Tibial artery (tissue), 4 donors: Measurements from ENCODE around the gene TSPAN9.

Experiments
- DNase-seq, 2 donors: peaks; one replicate each; pipeline ENCODE4 v3.0.0-alpha.2; 2019
- H3K27ac ChIP-seq, 2 donors: fragments of 200-600 bp; sonication (generic) in 1 of 2; 1 replicate in 1 of 2; 2 replicates in 1 of 2; pipeline ENCODE4 v1.5.1; 2018 to 2019; ENCODE audit warnings: mild to moderate bottlenecking in 1 of 2
- H3K27me3 ChIP-seq, 2 donors: fragments of 200-600 bp; sonication (generic) in 1 of 2; one replicate each; pipeline versions ENCODE4 v1.5.1 to v1.6.0; 2016 to 2019
- H3K36me3 ChIP-seq, 3 donors: fragments of 200-600 bp; sonication (generic) in 2 of 3; one replicate each; pipeline ENCODE4 v1.5.1; 2016 to 2019; ENCODE audit warnings: mild to moderate bottlenecking in 2 of 3
- H3K4me1 ChIP-seq, 4 donors: fragments of 200-600 bp; sonication (generic) in 2 of 4; 1 replicate in 3 of 4; 2 replicates in 1 of 4; pipeline ENCODE4 v1.5.1; 2016 to 2019
- H3K4me3 ChIP-seq, 2 donors: fragments of 200-600 bp; sonication (generic) in 1 of 2; 1 replicate in 1 of 2; 2 replicates in 1 of 2; pipeline ENCODE4 v1.5.1; 2018 to 2019; ENCODE audit warnings: mild to moderate bottlenecking in 2 of 2
- H3K9me3 ChIP-seq, 3 donors: fragments of 200-600 bp; sonication (generic) in 1 of 3; one replicate each; pipeline ENCODE4 v1.5.1; 2016 to 2019
- intact Hi-C: fragments of 100-400 bp; cut with DNase I; formaldehyde crosslinking; loops from one replicate; pipeline ENCODE4 v1.15.0; 2023; ENCODE audit warnings: low total_unique reads
- TF ChIP-seq, protein P1 (sequence below), 2 experiments: fragments of 200-600 bp in 1 of 2; fragments of 450-650 bp in 1 of 2; IDR thresholded peaks; one replicate each; pipeline ENCODE4 v1.5.1; 2017 to 2019; ENCODE audit warnings: antibody characterized with exemption in 2 of 2, mild to moderate bottlenecking in 1 of 2, moderate library complexity in 1 of 2

TSPAN9 gene

DNA sequence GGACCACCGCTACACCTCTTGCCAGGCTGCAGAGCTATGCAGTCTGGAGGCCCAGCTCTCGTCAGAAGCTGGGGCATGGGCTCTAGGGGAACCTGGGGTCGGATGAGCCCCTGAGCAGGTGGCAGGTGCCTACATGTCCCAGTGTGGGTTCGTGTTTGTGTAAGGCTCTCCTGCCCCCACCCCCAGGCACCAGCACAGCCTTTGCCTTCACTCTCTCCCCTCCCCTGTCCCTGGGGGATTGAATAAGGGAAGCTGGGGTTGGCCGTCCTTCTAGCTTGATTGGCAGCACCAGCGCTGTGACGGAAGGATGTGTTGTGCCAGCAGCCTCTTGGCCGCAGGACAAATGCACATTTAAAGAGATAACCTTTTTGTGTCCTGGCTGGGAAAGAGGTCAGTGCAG is 34.8 kb upstream of the TSPAN9 start:
- peaks cover 18 to 35% (median 31%) of the 10 kb centered on the region in 3 donors for H3K36me3 ChIP-seq
- intact Hi-C loops, result no loop called here

DNA sequence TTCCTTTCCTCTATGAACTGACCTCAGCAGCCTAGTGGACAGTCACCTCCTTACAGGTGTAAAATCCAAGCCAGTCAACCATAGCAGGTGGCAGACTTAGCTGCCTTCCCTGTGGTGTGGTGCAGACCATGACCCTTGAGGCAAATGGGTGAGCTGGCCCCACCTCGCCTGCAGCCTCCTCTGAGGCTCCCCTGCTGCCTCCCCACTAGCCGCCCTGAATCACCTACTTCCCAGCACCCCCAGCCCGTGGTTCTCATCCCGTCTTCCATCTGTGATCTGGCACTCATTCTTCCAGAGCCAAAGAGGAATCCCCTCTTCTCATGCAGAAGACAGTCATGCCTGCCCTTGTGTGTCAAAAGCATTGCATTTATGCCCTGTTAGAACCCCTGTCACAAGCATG is 34.4 kb upstream of the TSPAN9 start:
- TF ChIP-seq, protein P1, sequence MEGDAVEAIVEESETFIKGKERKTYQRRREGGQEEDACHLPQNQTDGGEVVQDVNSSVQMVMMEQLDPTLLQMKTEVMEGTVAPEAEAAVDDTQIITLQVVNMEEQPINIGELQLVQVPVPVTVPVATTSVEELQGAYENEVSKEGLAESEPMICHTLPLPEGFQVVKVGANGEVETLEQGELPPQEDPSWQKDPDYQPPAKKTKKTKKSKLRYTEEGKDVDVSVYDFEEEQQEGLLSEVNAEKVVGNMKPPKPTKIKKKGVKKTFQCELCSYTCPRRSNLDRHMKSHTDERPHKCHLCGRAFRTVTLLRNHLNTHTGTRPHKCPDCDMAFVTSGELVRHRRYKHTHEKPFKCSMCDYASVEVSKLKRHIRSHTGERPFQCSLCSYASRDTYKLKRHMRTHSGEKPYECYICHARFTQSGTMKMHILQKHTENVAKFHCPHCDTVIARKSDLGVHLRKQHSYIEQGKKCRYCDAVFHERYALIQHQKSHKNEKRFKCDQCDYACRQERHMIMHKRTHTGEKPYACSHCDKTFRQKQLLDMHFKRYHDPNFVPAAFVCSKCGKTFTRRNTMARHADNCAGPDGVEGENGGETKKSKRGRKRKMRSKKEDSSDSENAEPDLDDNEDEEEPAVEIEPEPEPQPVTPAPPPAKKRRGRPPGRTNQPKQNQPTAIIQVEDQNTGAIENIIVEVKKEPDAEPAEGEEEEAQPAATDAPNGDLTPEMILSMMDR (IDR thresholded peaks at IDR 0.05), result no peak
- intact Hi-C loops, result no loop called here
- Histone ChIP-seq H3K9me3 (no peaks in the 10 kb centered on the region), H3K27ac (no peak overlapping the region), H3K4me1 (peaks cover 0 to 10% (median 7%) of the 10 kb centered on the region in 4 donors), H3K36me3 (peaks cover 16 to 31% (median 27%) of the 10 kb centered on the region in 3 donors), H3K4me3 (no peak overlapping the region), H3K27me3 (no peaks in the 10 kb centered on the region)
- DNase-seq, result no peak

More for the DNA sequence above, 34.8 kb upstream of the TSPAN9 start:
- DNase-seq, result peak in 1 of 2 donors; percentile 78
- H3K4me3 ChIP-seq, result no peak overlapping the region
- H3K27me3 ChIP-seq, result no peaks in the 10 kb centered on the region
- peaks cover 0 to 10% (median 7%) of the 10 kb centered on the region in 4 donors for H3K4me1 ChIP-seq
- TF ChIP-seq, protein P1 (IDR thresholded peaks at IDR 0.05), result no peak
- no peak overlapping the region for H3K27ac ChIP-seq
- H3K9me3 ChIP-seq, result no peaks in the 10 kb centered on the region

DNA sequence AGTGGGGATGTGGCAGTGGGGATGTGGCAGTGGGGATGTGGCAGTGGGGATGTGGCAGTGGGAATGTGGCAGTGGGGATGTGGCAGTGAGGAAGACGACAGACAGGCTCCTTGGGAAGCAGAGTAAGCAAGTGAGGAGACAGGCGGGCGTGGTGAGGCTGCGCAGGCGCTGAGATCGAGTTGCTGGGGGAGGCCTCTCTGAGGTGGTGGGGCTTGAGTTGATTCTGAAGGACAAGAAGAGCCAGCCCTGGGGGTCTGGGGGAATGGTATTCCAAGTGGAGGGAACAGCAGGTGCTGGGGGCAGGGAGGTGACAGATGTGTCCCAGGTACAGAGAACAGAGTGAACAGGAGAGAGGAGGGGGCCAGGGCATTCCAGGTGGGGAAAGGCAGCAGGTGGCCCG is 33.8 kb upstream of the TSPAN9 start:
- intact Hi-C loops, result no loop called here

DNA sequence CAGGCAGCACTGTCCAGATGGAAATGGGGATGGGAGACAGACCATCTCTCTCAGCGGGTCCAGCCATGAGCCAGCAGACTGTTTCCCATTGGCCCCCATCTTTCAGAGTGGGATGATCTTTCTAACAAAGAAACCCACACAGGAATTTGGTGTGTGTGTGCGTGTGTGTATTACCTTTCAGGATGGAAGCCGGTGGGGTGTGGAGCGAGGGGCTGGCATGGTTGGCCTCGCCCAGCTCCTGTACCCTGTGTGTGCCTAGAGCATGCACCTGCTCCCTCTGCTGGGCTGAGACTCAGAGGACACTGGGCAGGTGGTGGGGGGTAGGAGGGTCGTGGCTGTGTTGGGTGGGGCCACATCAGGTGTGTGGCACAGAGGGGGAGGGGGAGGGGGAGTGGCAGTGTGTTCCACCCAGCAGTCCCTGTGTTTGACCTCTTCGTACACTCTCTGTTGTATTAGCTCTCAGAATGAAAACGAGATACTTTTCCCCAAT is 33.0 kb upstream of the TSPAN9 start:
- H3K4me3 ChIP-seq, result no peak overlapping the region
- TF ChIP-seq, protein P1 (IDR thresholded peaks at IDR 0.05), result no peak
- intact Hi-C loops, result no loop called here
- no peaks in the 10 kb centered on the region for H3K27me3 ChIP-seq
- peaks cover 8 to 18% (median 13%) of the 10 kb centered on the region in 3 donors for H3K36me3 ChIP-seq
- DNase-seq, result no peak
- H3K4me1 ChIP-seq, result peaks cover 0 to 10% (median 7%) of the 10 kb centered on the region in 4 donors
- H3K9me3 ChIP-seq, result no peaks in the 10 kb centered on the region
- no peak overlapping the region for H3K27ac ChIP-seq

More for the DNA sequence above, 33.8 kb upstream of the TSPAN9 start:
- TF ChIP-seq, protein P1 (IDR thresholded peaks at IDR 0.05), result no peak
- H3K9me3 ChIP-seq, result no peaks in the 10 kb centered on the region
- H3K4me3 ChIP-seq, result no peak overlapping the region
- peaks cover 11 to 25% (median 21%) of the 10 kb centered on the region in 3 donors for H3K36me3 ChIP-seq
- no peak for DNase-seq
- no peaks in the 10 kb centered on the region for H3K27me3 ChIP-seq
- H3K27ac ChIP-seq, result no peak overlapping the region
- peaks cover 0 to 10% (median 7%) of the 10 kb centered on the region in 4 donors for H3K4me1 ChIP-seq

DNA sequence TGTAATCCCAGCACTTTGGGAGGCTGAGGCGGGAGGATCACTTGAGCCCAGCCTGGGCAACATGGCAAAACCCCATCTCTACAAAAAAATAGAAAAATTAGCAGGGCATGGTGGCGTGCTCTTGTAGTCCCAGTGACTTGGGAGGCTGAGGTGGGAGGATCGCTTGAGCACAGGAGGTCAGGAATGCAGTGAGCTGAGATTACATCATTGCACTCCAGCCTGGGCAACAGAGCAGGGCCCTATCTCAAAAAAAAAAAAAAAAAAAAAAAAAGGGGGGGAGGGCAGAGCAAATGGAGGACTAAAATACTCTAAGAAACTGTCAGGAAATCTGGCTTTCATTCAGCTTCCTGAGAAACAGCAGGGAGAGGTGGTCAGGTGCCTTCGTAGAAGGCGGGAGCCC is 31.7 kb upstream of the TSPAN9 start:
- no peaks in the 10 kb centered on the region for H3K27me3 ChIP-seq
- no peak for DNase-seq
- TF ChIP-seq, protein P1 (IDR thresholded peaks at IDR 0.05), result no peak
- H3K36me3 ChIP-seq, result peaks cover 3 to 5% (median 4%) of the 10 kb centered on the region in 3 donors
- intact Hi-C loops, result no loop called here
- no peak overlapping the region for H3K27ac ChIP-seq
- no peak overlapping the region for H3K4me3 ChIP-seq
- H3K9me3 ChIP-seq, result no peaks in the 10 kb centered on the region
- peaks cover 0 to 10% (median 7%) of the 10 kb centered on the region in 4 donors for H3K4me1 ChIP-seq
